IPS-18c (cell line): Measurements from ENCODE around the gene SRI.
"Not testable (repeated sequence)": the region's sequence is repeated elsewhere in the genome, so short reads cannot be mapped to it uniquely, and the experiment has no call there.

Source experiments
- H3K4me3 ChIP-seq: 2 replicates; pipeline ENCODE4 v1.7.0; 2013; ENCODE audit warnings: low read depth, mild to moderate bottlenecking, low read length, moderate library complexity; ENCODE audit not compliant: insufficient read depth
- H3K9me3 ChIP-seq: one replicate; pipeline ENCODE4 v1.6.1; 2013; ENCODE audit warnings: mild to moderate bottlenecking, low read length, moderate library complexity; ENCODE audit not compliant: control insufficient read depth, insufficient read depth

The SRI gene

DNA sequence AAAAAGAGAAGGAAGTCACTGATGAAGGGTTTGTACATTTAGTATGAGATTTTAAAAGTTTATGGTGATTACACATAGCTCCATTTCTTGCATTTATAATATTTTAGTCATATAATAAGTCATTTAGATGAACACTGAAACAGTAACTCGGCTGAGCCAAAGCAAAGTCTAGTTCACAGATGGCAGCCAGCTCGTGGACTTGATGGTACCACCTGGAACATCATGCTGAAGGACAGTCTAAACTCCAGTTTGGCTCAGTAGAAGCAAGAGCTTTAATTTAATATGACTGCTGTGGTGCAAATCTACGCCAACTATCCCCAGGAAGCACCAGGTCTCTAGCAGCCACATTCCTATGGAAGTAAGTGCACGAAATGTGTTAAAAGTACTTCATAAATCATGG lies 16.4 kb downstream of the SRI start:
- Histone ChIP-seq H3K4me3 (no peak overlapping the region), H3K9me3 (no peaks in the 10 kb centered on the region)

DNA sequence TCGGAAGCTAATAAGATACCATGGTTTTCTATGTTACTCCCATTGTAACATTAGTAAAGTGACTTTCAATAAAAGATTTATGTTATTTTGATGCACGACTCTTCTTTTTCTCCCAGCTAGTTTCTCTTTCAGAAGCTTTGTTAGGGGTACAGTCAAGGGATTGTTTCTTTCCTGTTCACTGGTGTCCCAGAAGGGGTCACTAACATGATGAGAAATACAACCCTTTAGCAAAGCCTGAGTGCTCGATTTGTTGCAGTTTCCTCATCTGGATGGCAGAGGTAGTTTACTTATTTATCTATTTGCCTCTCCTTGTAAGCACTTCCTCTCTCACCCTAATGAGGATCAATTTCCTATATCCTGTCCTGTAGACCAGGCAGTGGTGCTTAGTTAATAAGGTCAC lies 17.0 kb downstream of the SRI start:
- Histone ChIP-seq H3K9me3 (no peaks in the 10 kb centered on the region), H3K4me3 (no peak overlapping the region)

DNA sequence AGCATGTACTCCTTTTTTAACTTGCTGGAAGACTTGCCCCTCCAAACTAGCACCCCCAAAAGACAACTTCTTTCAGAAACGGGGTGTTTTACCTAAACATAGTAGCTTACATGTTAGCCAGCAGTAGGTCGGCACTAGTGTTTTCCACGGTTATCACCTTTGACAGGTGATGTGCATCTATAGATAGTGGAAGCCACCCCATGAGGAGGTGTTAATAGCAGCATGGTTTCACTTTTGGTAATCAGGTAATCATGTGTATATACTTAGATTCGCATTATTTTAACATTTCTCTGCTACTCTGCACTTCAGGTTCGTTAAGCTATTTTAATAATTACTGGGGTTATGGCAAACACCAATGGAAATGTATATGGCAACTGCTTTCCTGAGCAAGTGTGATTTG lies 17.6 kb downstream of the SRI start:
- no peaks in the 10 kb centered on the region for H3K9me3 ChIP-seq
- H3K4me3 ChIP-seq, result no peak overlapping the region

DNA sequence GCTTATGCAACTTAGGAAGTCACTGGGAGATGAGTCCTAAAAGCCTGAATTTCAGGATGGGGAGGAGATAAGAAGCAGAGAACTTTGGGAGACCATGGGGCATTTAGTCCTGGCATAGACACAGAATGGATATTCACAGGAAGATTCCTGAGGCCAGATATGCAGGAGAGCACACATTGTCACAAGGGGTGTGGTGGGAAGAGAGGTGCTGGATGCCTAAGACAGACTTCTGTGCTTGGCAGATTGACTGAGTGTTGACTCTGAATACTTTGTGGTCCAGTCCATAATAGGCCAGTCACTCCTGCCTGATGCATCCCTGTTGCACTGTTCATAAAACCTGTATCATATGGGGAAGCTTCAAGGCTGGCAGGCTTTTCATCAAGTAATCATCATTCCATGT lies 18.5 kb downstream of the SRI start:
- Histone ChIP-seq H3K9me3 (no peaks in the 10 kb centered on the region), H3K4me3 (no peak overlapping the region)

DNA sequence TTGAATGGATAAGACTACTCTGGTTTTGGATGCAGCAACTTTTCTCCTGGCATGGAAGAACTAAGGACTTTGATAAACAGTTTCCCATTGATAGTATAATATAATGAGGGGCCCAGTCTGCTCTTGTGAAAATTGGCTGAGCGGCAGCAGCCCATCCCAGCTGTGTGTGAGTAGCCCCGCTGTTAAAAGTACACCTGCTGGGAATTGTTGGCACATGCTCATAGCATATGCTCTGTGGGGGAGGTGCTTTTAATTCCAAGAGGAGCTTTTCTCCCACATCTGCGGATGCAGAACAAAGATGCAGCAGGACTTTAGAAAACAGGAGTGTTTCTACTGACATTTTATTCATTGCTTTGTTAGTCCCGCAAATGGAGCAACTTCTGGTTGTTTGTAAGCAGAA lies 19.0 kb downstream of the SRI start:
- no peak overlapping the region for H3K4me3 ChIP-seq
- no peaks in the 10 kb centered on the region for H3K9me3 ChIP-seq

DNA sequence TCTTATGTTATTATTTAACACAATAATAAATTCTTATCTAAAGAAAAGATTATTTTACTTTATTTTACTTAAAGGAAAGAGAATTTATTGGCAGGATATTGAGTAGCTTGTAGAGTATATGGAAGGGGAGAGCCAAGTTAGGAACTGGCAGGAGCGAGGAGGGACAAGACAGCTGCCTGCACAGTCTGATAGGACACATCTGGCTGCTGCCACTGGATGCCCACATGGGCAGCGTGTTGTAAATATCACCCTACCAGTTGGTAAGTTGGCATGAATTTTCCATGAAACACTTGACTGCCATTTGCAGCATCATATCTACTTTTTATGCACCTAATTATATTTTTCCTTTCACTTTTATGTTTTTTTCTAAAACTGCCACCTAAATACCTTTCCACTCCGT lies 19.6 kb downstream of the SRI start:
- no peaks in the 10 kb centered on the region for H3K9me3 ChIP-seq
- H3K4me3 ChIP-seq, result no peak overlapping the region

DNA sequence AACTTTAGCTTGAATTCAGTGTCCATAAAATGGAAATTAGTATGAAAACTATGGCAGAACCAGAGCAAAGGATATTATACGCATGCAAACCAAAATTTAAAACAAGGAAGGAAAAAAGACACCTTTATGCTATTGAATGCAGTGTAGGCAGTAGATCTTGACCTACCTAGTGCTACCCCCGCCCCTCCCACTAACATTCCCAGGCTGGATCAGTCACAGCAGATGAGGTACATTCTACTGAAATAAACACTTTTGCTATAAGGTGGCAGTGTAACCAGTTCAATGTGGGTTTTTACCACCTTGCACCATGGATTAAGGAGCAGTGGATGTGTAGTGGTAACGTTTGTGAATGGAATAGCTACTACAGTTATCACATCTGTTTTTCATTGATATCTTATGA lies 27.9 kb downstream of the SRI start:
- Histone ChIP-seq H3K4me3 (no peak overlapping the region), H3K9me3 (no peaks in the 10 kb centered on the region)

DNA sequence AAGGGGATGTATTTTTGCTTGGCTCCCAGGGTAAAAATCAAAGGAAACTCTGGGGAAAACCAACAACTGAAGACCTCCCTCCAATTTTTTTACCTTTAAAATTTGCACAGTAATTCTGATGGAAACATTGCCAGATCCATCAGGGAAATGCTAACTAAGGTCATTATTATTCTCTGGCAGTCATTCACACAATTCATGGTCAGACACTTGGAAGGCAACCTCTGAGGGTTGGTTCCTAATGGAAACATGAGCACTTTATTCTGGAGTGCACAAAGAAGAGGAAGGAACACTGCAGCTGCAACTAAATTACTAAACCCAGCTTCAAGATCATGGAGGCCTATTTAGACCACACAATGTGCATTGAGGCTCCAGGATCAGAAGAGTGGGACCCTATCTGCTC lies 34.2 kb downstream of the SRI start:
- no peak overlapping the region for H3K4me3 ChIP-seq
- no peaks in the 10 kb centered on the region for H3K9me3 ChIP-seq

DNA sequence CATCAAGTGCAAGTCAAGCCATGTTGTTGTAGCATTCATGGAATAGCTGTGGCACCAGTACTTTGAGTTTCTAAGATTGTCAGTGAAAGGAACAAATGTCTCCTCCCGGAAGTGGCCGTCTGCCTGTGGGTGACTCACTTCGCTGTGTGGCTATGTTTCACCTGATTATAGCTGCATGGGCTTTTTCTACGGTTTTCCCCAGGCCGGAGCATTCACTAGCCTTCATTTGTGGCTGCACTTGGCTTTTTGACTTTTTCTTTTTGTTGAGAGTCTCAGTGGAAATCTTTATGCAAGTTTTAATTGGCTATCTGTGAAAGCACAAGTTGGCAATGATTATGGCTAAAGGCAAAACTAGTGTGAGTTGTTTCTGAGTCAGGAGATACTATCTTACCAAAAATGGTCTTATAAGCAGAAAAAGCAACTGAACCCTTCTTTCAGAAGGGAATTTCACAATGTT lies 35.0 kb downstream of the SRI start:
- Histone ChIP-seq H3K9me3 (no peaks in the 10 kb centered on the region), H3K4me3 (no peak overlapping the region)

DNA sequence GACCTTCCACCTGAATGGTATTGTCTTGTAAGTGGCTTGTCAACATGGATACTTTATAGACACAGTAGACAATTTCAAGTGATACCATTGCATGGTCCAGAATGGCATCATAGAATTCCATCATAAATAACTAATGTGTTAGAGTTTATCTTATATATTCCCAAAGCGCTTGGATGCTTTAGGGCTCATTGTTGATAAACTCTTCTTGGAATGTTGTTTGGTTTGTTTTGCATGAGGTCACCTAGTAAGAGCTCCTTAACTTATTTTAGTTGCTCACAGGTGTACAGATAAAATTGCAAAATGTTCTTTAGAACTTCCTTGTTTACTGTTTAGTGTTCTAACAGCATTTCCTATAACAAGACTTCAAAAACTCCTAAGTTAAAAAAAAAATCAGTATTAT lies 36.8 kb downstream of the SRI start:
- Histone ChIP-seq H3K9me3 (no peaks in the 10 kb centered on the region), H3K4me3 (no peak overlapping the region)

DNA sequence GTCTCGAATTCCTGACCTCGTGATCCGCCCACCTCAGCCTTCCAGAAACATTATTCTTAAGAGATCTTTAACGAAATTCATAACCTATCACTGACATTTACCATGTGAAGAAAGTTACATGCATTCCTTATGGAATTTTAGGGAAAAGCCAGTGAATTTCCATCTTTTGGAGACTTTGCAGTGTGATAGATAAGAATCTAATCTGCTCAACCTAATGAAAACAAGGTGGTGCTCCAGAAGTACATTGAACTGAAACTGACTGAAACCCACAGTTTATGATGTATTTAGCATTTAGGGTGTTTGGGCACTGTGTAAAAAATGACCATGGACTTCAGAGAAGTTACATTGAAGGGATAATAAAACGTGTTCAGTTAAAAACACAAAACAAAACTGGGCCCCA lies 43.6 kb downstream of the SRI start:
- Histone ChIP-seq H3K9me3 (no peaks in the 10 kb centered on the region), H3K4me3 (no peak overlapping the region)

DNA sequence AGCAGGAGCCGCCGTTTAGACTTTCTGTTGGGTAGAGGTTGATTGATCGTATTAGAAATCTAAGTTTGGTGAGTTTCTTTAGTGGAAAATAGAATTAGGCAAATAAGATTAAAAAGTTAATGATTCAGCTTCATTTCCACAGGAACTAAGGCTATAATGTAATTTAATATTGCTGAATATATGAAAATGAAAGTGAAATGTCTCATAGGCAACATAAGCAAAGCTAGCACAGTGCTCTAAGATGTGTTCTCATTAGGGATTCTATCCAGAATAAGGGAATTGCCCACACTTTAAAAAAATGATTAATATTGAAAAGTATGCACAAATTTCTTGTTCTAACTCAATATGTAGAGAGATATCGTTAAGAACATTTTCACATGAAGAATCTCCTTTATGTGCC lies 47.0 kb downstream of the SRI start:
- H3K4me3 ChIP-seq, result no peak overlapping the region

DNA sequence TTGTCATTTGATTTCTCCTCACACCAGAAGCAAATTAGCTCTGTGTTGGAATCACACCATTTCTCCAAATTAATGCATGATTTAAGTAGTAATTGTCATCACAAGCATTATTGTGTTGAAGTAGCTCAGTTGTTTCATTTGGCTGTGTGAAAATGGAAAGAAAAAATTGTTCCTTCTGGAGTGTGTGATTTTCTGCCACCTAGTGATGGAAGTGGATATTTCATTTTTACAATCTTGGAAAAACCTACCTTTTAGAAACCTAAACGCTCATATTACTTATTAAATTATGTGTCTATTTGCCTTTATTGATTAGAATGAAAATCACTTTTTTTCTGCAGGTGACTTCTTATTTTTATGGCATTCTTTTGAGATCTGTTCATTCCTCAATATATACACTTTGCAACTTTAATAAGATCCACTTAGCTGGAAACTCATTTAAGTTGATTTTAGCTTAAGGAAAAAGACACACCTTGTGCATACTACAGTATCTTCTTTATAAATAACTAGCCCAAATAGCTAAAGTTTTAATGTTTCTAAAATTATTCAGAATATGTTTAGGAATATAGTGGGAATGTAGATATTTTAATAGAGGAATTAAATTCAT lies 50.0 kb downstream of the SRI start:
- Histone ChIP-seq H3K4me3 (no peak overlapping the region), H3K9me3 (no peaks in the 10 kb centered on the region)

More for the DNA sequence above, 47.0 kb downstream of the SRI start:
- no peaks in the 10 kb centered on the region for H3K9me3 ChIP-seq

DNA sequence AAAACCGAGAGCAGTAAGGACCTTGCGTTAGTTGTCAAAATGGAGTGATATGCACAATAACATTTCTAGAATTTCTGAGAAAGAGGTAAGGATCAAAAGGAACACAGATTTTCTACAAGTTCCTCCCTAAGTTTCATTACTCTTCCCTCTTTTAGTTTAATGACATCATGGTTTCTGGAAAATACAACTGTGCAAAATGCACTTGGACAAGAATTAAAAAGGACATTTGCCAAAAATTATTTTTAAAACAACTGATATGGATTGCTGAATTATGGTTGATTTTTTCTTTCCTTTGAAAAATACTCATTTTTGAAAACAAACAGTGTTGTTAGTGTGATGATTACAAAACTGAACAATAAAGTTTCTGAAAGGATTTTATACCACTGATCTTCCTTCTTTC lies 52.1 kb downstream of the SRI start:
- H3K9me3 ChIP-seq, result no peaks in the 10 kb centered on the region
- no peak overlapping the region for H3K4me3 ChIP-seq

DNA sequence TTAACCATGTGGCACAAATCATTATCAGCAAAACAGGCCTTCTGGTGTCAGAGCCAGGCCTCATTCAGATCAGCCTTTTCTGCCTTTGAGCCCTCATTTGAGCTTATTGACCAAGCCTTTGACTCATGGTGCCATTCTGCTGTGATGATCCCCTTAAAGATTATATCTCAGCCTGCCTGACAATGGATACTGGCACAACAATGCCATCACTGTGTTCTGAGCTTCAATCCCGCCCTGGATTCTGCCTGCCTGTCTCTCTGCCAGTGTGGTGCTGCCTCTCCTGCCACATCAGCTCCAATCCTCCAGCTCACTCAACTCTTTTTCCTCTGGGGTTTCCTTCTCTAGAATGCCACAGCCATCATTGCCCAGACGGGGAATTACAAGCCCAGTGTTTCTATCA lies 52.6 kb downstream of the SRI start:
- Histone ChIP-seq H3K4me3 (no peak overlapping the region), H3K9me3 (no peaks in the 10 kb centered on the region)

DNA sequence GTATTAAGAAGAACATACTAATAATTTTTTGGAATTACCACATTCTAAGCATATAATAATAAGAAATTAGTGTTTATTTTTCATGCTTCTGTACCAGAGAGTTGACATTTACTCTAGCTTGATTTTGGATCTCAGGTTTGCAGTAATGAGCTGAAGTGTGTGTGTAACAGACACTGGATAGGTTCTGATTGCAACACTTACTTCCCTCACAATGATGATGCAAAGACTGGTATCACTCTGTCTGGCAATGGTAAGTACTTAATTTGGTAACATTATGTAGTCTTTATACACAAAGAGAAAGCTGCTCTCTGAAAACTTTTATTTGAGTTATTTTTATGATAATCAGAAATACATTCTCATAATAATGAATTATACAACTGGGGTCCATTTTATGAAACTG lies 54.1 kb downstream of the SRI start:
- Histone ChIP-seq H3K9me3 (peaks cover 1% of the 10 kb centered on the region), H3K4me3 (no peak overlapping the region)

DNA sequence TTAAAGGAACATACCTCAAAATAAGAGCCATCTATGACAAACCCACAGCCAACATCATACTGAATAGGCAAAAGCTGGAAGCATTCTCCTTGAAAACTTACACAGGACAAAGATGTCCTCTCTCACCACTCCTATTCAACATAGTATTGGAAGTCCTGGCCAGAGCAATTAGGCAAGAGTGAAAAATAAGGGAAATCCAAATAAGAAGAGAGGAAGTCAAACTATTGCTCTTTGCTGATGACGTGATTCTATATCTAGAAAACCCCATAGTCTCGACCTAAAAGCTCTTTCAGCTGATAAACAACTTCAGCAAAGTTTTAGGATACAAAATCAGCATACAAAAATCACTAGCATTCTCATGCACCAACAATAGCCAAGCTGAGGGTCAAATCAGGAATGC lies 60.1 kb downstream of the SRI start:
- not testable (repeated sequence) for H3K4me3 ChIP-seq, H3K9me3 ChIP-seq

DNA sequence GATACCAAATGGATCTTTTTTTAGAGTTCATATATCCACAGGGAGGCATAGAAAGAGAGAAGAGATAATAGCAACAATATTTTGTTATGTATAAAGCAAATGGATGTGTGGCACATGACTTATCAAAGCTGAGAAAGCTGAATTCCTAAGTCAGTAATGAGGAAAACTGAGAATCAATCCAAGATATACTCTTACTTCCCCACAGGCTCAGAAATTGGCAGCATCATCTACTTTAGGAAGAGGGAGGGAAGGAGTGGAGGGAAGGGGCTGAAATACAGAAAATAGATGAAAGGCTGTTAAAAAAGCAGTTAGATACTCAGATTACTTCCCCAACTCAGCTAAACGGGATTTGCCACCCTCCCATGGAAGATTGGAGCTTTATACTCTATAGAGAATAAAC lies 63.5 kb downstream of the SRI start:
- peaks cover 4% of the 10 kb centered on the region for H3K9me3 ChIP-seq
- H3K4me3 ChIP-seq, result no peak overlapping the region

DNA sequence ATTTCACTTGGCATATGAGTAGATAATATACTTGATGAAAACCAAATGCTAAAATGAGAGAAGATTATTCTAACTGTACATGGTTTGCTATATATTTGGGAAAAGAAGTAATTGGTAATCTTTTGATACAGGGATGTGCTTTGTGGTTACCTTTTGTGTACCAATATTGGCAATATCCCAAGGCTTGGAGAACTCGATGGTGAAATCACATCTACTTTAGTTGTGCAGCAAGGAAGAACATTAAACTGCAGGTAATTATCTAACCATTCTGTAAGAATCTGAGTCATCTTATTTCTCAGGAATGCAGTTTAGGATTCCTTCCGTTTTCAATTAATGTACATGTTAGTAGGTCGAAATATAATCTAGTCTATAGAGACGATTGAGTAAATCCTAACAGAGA lies 64.1 kb downstream of the SRI start:
- peaks cover 3% of the 10 kb centered on the region for H3K9me3 ChIP-seq
- no peak overlapping the region for H3K4me3 ChIP-seq
